ENCODE results near the gene LSAMP. TPM values are rescaled to one million over a fixed set of nuclear protein-coding genes. Genes with fewer than 3 reads are reported as not detected.

Gene LSAMP
- total RNA-seq, 1 experiment from 2014 or later: 0.15 TPM

DNA sequence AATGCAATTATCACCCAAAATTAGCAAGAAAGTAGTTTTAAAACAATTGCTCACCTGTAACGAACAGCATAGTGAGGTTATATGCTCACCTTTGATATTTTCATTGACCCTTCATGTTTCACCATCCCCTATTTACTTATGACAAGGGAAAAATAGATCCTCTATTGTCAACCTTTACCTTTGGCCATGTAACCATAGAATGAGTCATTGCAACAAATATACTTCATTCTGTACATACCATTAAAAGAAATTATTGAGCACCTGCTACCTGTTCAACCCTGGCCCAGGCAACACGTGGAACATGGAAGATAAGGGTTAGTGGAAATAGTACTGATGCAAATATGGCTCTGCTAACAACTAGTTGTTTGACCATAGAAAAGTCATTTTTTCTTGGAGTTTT is 20.2 kb downstream of the LSAMP start:
- POLR2A ChIA-PET (ENCODE audit: unreplicated experiment): no interaction called here
- intact Hi-C loops (cut with micrococcal nuclease): no loop called here

DNA sequence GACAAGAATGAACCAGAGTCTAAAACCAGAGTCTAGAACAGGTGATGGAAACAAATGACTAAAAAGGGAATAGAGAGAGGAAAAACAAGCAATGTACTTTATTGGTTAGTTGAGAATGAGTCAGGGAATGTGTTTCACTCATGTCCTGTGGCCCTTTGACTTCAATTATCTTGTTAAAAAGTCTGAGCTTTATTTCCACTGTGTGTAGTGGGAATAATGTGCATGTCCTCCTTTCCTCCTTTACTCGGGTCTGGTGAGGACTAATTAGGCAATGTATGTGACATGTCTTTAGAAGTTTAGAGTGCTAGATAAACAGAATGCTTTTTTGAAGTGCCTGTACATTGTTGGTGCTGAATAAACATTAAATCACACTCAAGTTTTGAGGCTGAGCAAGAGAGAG is 21.3 kb downstream of the LSAMP start:
- BruUV-seq (replicated peaks): no TSS peak
- H3K27ac ChIP-seq (ENCODE audit: low read length): no peak overlapping the region

More for the DNA sequence above, 20.2 kb downstream of the LSAMP start:
- no peak overlapping the region for H3K4me2 ChIP-seq (ENCODE audit: low read length)
- H3K27me3 ChIP-seq (ENCODE audit: low read length): no peaks in the 10 kb centered on the region
- CTCF ChIA-PET: no interaction called here
- DNase-seq (no peak), ATAC-seq (no peak)
- no peaks in the 10 kb centered on the region; the same call in 1 of the 2 replicates for H3K9me3 ChIP-seq (ENCODE audit: low read length)
- no peaks in the 10 kb centered on the region for H4K20me1 ChIP-seq (ENCODE audit: low read length)
- H3K36me3 ChIP-seq (ENCODE audit: low read depth, low read length): no peaks in the 10 kb centered on the region
- no peak overlapping the region for H3K27ac ChIP-seq (ENCODE audit: low read length)
- no peak overlapping the region for H3K9ac ChIP-seq (ENCODE audit: low read length)
- H3K4me3 ChIP-seq (ENCODE audit: low read length): no peak overlapping the region
- H3K4me1 ChIP-seq (ENCODE audit: insufficient read depth, low read length): no peaks in the 10 kb centered on the region
- H3K9me2 ChIP-seq (replicated peaks; ENCODE audit: low read length): no peaks in the 10 kb centered on the region
- TF ChIP-seq EZH2phosphoT487 (IDR thresholded peaks at IDR 0.05; ENCODE audit: borderline replicate concordance, low read length): no peak
- no peak for TF ChIP-seq EZH2 (IDR thresholded peaks at IDR 0.05; ENCODE audit: low read length, unreplicated experiment)
- TF ChIP-seq, protein P1, sequence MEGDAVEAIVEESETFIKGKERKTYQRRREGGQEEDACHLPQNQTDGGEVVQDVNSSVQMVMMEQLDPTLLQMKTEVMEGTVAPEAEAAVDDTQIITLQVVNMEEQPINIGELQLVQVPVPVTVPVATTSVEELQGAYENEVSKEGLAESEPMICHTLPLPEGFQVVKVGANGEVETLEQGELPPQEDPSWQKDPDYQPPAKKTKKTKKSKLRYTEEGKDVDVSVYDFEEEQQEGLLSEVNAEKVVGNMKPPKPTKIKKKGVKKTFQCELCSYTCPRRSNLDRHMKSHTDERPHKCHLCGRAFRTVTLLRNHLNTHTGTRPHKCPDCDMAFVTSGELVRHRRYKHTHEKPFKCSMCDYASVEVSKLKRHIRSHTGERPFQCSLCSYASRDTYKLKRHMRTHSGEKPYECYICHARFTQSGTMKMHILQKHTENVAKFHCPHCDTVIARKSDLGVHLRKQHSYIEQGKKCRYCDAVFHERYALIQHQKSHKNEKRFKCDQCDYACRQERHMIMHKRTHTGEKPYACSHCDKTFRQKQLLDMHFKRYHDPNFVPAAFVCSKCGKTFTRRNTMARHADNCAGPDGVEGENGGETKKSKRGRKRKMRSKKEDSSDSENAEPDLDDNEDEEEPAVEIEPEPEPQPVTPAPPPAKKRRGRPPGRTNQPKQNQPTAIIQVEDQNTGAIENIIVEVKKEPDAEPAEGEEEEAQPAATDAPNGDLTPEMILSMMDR (conservative IDR thresholded peaks at IDR 0.05; ENCODE audit: low read depth, low read length): no peak
- no TSS peak for BruUV-seq (replicated peaks)
- no peak overlapping the region for H2AFZ ChIP-seq (ENCODE audit: low read length)
- no peaks in the 10 kb centered on the region for H3K79me2 ChIP-seq (ENCODE audit: low read length)
- no peaks in the 10 kb centered on the region for H3F3A ChIP-seq (ENCODE audit: low read length, unreplicated experiment)

DNA sequence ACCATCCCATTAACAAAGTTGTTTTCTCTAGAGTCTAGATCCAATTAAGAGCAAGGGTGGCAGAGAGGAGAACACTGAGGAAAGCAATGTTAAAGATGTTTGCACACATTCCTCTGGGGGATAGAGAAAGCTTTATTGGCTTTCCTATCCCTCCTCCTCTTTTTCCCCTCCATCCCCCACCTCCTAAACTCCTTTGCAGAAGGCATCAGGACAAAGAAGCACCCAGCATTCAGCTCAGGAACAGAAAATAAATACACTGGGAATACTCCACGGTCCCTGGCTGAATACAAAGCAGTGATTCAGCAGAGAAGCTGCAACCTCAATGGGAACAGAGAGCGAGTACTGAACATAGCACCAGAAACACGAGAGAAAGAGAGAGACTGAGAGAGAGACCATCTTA is 21.9 kb downstream of the LSAMP start:
- Histone ChIP-seq H3K9ac (ENCODE audit: low read length) (no peak overlapping the region), H3K36me3 (ENCODE audit: low read depth, low read length) (no peaks in the 10 kb centered on the region), H2AFZ (ENCODE audit: low read length) (no peak overlapping the region), H3K9me2 (replicated peaks; ENCODE audit: low read length) (no peaks in the 10 kb centered on the region), H4K20me1 (ENCODE audit: low read length) (no peaks in the 10 kb centered on the region), H3K4me2 (ENCODE audit: low read length) (no peak overlapping the region), H3K27me3 (ENCODE audit: low read length) (no peaks in the 10 kb centered on the region), H3F3A (ENCODE audit: low read length, unreplicated experiment) (no peaks in the 10 kb centered on the region), H3K9me3 (ENCODE audit: low read length) (no peaks in the 10 kb centered on the region; the same call in 1 of the 2 replicates), H3K79me2 (ENCODE audit: low read length) (no peaks in the 10 kb centered on the region), H3K4me1 (ENCODE audit: insufficient read depth, low read length) (no peaks in the 10 kb centered on the region), H3K27ac (ENCODE audit: low read length) (no peak overlapping the region), H3K4me3 (ENCODE audit: low read length) (no peak overlapping the region)
- no peak for DNase-seq
- ChIA-PET POLR2A (ENCODE audit: unreplicated experiment) (no interaction called here), CTCF (no interaction called here)
- no peak for ATAC-seq
- BruUV-seq (replicated peaks): no TSS peak
- TF ChIP-seq EZH2phosphoT487 (IDR thresholded peaks at IDR 0.05; ENCODE audit: borderline replicate concordance, low read length) (no peak), EZH2 (IDR thresholded peaks at IDR 0.05; ENCODE audit: low read length, unreplicated experiment) (no peak)
- TF ChIP-seq, protein P1 (conservative IDR thresholded peaks at IDR 0.05; ENCODE audit: low read depth, low read length): no peak
- intact Hi-C loops (cut with micrococcal nuclease): no loop called here

More for the DNA sequence above, 21.3 kb downstream of the LSAMP start:
- ChIA-PET POLR2A (ENCODE audit: unreplicated experiment) (no interaction called here), CTCF (no interaction called here)
- Histone ChIP-seq H3K9ac (ENCODE audit: low read length) (no peak overlapping the region), H4K20me1 (ENCODE audit: low read length) (no peaks in the 10 kb centered on the region), H3K4me3 (ENCODE audit: low read length) (no peak overlapping the region), H3K4me1 (ENCODE audit: insufficient read depth, low read length) (no peaks in the 10 kb centered on the region), H2AFZ (ENCODE audit: low read length) (no peak overlapping the region), H3K9me2 (replicated peaks; ENCODE audit: low read length) (no peaks in the 10 kb centered on the region), H3F3A (ENCODE audit: low read length, unreplicated experiment) (no peaks in the 10 kb centered on the region), H3K36me3 (ENCODE audit: low read depth, low read length) (no peaks in the 10 kb centered on the region), H3K79me2 (ENCODE audit: low read length) (no peaks in the 10 kb centered on the region), H3K4me2 (ENCODE audit: low read length) (no peak overlapping the region), H3K9me3 (ENCODE audit: low read length) (no peaks in the 10 kb centered on the region; the same call in 1 of the 2 replicates), H3K27me3 (ENCODE audit: low read length) (no peaks in the 10 kb centered on the region)
- DNase-seq: no peak
- intact Hi-C loops (cut with micrococcal nuclease): no loop called here
- no peak for ATAC-seq
- TF ChIP-seq EZH2phosphoT487 (IDR thresholded peaks at IDR 0.05; ENCODE audit: borderline replicate concordance, low read length) (no peak), EZH2 (IDR thresholded peaks at IDR 0.05; ENCODE audit: low read length, unreplicated experiment) (no peak)
- TF ChIP-seq, protein P1 (conservative IDR thresholded peaks at IDR 0.05; ENCODE audit: low read depth, low read length): no peak

Data from PC-3 (cell line).